WTC11 (cell line): ENCODE data around the gene CRY2. TPM values are rescaled to one million over a fixed set of nuclear protein-coding genes. Genes with fewer than 3 reads are reported as not detected.

Experiments used
- ATAC-seq: fragments of 200-7000 bp; cut with Tn5 transposase; 2 replicates; pipeline ENCODE4 v1.10.0; 2021; ENCODE audit warnings: mild to moderate bottlenecking, moderate library complexity
- CTCF ChIA-PET: fragments of 300-600 bp; sonication (Branson Sonifier 250); formaldehyde crosslinking; loops from one replicate; lab custom pipeline; 2021; ENCODE audit warnings: antibody characterized with exemption; lab: Charles Lee
- POLR2A ChIA-PET: fragments of 350-600 bp; sonication (Branson Sonifier 250); formaldehyde crosslinking; loops from one replicate; lab custom pipeline; 2021; ENCODE audit warnings: antibody characterized with exemption; lab: Charles Lee
- DNase-seq: peaks from one replicate; pipeline ENCODE4 v3.0.0; 2021; ENCODE audit warnings: low spot score
- H3K27ac Mint-ChIP-seq: 2 replicates; pipeline ENCODE4 v1.8.0; 2021; ENCODE audit warnings: mixed read lengths
- H3K27me3 Mint-ChIP-seq: 2 replicates; pipeline ENCODE4 v1.8.0; 2021; ENCODE audit warnings: low read depth, mild to moderate bottlenecking, moderate library complexity, mixed read lengths
- H3K36me3 Mint-ChIP-seq: 2 replicates; pipeline ENCODE4 v1.8.0; 2021; ENCODE audit warnings: mixed read lengths
- H3K4me1 Mint-ChIP-seq: 2 replicates; pipeline ENCODE4 v1.8.0; 2022; ENCODE audit warnings: mixed read lengths
- H3K4me3 Mint-ChIP-seq: 2 replicates; pipeline ENCODE4 v1.8.0; 2021; ENCODE audit warnings: mild to moderate bottlenecking, moderate library complexity, mixed read lengths
- H3K9me3 Mint-ChIP-seq: 2 replicates; pipeline ENCODE4 v1.8.0; 2021; ENCODE audit warnings: mixed read lengths
- ATF2 ChIP-seq: sonication (generic); formaldehyde crosslinking; IDR thresholded peaks from 2 replicates; pipeline ENCODE4 v1.8.1; 2022; ENCODE audit warnings: low read depth, missing genetic modification reagents, borderline replicate concordance
- CBFB ChIP-seq: sonication (generic); formaldehyde crosslinking; IDR thresholded peaks from 2 replicates; pipeline ENCODE4 v1.8.1; 2022; ENCODE audit warnings: mild to moderate bottlenecking, low read depth, missing genetic modification reagents
- ETV6 ChIP-seq: sonication (generic); formaldehyde crosslinking; IDR thresholded peaks from 2 replicates; pipeline ENCODE4 v1.8.1; 2022; ENCODE audit warnings: mild to moderate bottlenecking, missing genetic modification reagents
- FOXP1 ChIP-seq: sonication (generic); formaldehyde crosslinking; IDR thresholded peaks from 2 replicates; pipeline ENCODE4 v1.8.0; 2022; ENCODE audit warnings: missing genetic modification reagents, mild to moderate bottlenecking, moderate library complexity, borderline replicate concordance
- FOXP4 ChIP-seq: sonication (generic); formaldehyde crosslinking; IDR thresholded peaks from 2 replicates; pipeline ENCODE4 v1.8.0; 2022; ENCODE audit warnings: mild to moderate bottlenecking, missing genetic modification reagents
- GABPB1 ChIP-seq: sonication (generic); formaldehyde crosslinking; IDR thresholded peaks from 2 replicates; pipeline ENCODE4 v1.8.1; 2023; ENCODE audit warnings: mild to moderate bottlenecking, missing genetic modification reagents
- GTF2I ChIP-seq: fragments of 250-450 bp; sonication (Bioruptor Pico); conservative IDR thresholded peaks from 2 replicates; pipeline ENCODE4 v1.4.0; 2021; ENCODE audit warnings: mild to moderate bottlenecking
- MAX ChIP-seq: sonication (generic); formaldehyde crosslinking; IDR thresholded peaks from 2 replicates; pipeline ENCODE4 v1.8.0; 2022; ENCODE audit warnings: mild to moderate bottlenecking, missing genetic modification reagents
- NFYB ChIP-seq: sonication (generic); formaldehyde crosslinking; conservative IDR thresholded peaks from 2 replicates; pipeline ENCODE4 v1.8.0; 2022; ENCODE audit warnings: low read depth, missing genetic modification reagents
- TP53 ChIP-seq: sonication (generic); formaldehyde crosslinking; IDR thresholded peaks from 2 replicates; pipeline ENCODE4 v1.8.1; 2023; ENCODE audit warnings: mild to moderate bottlenecking, missing genetic modification reagents
- ZNF396 ChIP-seq: fragments of 250-450 bp; sonication (Bioruptor Pico); IDR thresholded peaks from 2 replicates; pipeline ENCODE4 v1.8.0; 2021; ENCODE audit warnings: mild to moderate bottlenecking, moderate library complexity, borderline replicate concordance
- ZNF512 ChIP-seq: sonication (generic); formaldehyde crosslinking; IDR thresholded peaks from 2 replicates; pipeline ENCODE4 v1.8.1; 2022; ENCODE audit warnings: missing genetic modification reagents, borderline replicate concordance
- ZNF671 ChIP-seq: fragments of 250-450 bp; sonication (Bioruptor Pico); IDR thresholded peaks from 2 replicates; pipeline ENCODE4 v1.8.0; 2021; ENCODE audit warnings: mild to moderate bottlenecking
- total RNA-seq: library from RNA; stranded (reverse); gene quantifications from 3 replicates; pipeline ENCODE4 v1.2.3, GENCODE V29; 2021
- TF ChIP-seq, protein P1 (sequence below): sonication (generic); formaldehyde crosslinking; IDR thresholded peaks from 2 replicates; pipeline ENCODE4 v1.8.0; 2022; ENCODE audit warnings: missing genetic modification reagents
- TF ChIP-seq, protein P2 (sequence below): fragments of 250-450 bp; sonication (Bioruptor Pico); IDR thresholded peaks from 2 replicates; pipeline ENCODE4 v1.9.0; 2021; ENCODE audit warnings: moderate library complexity, mild to moderate bottlenecking, inconsistent platforms, borderline replicate concordance
- TF ChIP-seq, protein P3 (sequence below): sonication (generic); formaldehyde crosslinking; IDR thresholded peaks from 2 replicates; pipeline ENCODE4 v1.8.1; 2023; ENCODE audit warnings: mild to moderate bottlenecking, missing genetic modification reagents, moderate library complexity
- TF ChIP-seq, protein P4 (sequence below): sonication (generic); formaldehyde crosslinking; IDR thresholded peaks from 2 replicates; pipeline ENCODE4 v1.8.0; 2023; ENCODE audit warnings: missing genetic modification reagents
- TF ChIP-seq, protein P5 (sequence below): sonication (generic); formaldehyde crosslinking; IDR thresholded peaks from 2 replicates; pipeline ENCODE4 v1.8.1; 2022; ENCODE audit warnings: mild to moderate bottlenecking, missing genetic modification reagents, moderate library complexity, borderline replicate concordance
- TF ChIP-seq, protein P6 (sequence below): sonication (generic); formaldehyde crosslinking; IDR thresholded peaks from 2 replicates; pipeline ENCODE4 v1.8.1; 2022; ENCODE audit warnings: mild to moderate bottlenecking, moderate library complexity, missing genetic modification reagents

CRY2 gene
- total RNA-seq, 1 experiment from 2014 or later = 18.3 TPM

- TF ChIP-seq ZNF671 (CRISPR knock-in tag) = no peak
- TF ChIP-seq, protein P1, sequence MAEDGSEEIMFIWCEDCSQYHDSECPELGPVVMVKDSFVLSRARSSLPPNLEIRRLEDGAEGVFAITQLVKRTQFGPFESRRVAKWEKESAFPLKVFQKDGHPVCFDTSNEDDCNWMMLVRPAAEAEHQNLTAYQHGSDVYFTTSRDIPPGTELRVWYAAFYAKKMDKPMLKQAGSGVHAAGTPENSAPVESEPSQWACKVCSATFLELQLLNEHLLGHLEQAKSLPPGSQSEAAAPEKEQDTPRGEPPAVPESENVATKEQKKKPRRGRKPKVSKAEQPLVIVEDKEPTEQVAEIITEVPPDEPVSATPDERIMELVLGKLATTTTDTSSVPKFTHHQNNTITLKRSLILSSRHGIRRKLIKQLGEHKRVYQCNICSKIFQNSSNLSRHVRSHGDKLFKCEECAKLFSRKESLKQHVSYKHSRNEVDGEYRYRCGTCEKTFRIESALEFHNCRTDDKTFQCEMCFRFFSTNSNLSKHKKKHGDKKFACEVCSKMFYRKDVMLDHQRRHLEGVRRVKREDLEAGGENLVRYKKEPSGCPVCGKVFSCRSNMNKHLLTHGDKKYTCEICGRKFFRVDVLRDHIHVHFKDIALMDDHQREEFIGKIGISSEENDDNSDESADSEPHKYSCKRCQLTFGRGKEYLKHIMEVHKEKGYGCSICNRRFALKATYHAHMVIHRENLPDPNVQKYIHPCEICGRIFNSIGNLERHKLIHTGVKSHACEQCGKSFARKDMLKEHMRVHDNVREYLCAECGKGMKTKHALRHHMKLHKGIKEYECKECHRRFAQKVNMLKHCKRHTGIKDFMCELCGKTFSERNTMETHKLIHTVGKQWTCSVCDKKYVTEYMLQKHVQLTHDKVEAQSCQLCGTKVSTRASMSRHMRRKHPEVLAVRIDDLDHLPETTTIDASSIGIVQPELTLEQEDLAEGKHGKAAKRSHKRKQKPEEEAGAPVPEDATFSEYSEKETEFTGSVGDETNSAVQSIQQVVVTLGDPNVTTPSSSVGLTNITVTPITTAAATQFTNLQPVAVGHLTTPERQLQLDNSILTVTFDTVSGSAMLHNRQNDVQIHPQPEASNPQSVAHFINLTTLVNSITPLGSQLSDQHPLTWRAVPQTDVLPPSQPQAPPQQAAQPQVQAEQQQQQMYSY (CRISPR knock-in tag) = no peak
- no peak for TF ChIP-seq ZNF396 (CRISPR knock-in tag)
- TF ChIP-seq ATF2 (CRISPR knock-in tag) = no peak
- no peak for TF ChIP-seq TP53 (CRISPR knock-in tag)
- TF ChIP-seq, protein P2, sequence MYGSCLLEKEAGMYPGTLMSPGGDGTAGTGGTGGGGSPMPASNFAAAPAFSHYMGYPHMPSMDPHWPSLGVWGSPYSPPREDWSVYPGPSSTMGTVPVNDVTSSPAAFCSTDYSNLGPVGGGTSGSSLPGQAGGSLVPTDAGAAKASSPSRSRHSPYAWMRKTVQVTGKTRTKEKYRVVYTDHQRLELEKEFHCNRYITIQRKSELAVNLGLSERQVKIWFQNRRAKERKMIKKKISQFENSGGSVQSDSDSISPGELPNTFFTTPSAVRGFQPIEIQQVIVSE (CRISPR knock-in tag) = no peak
- no peak for TF ChIP-seq ETV6 (CRISPR knock-in tag)
- TF ChIP-seq, protein P3, sequence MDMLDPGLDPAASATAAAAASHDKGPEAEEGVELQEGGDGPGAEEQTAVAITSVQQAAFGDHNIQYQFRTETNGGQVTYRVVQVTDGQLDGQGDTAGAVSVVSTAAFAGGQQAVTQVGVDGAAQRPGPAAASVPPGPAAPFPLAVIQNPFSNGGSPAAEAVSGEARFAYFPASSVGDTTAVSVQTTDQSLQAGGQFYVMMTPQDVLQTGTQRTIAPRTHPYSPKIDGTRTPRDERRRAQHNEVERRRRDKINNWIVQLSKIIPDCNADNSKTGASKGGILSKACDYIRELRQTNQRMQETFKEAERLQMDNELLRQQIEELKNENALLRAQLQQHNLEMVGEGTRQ (CRISPR knock-in tag) = no peak
- TF ChIP-seq GTF2I (CRISPR knock-in tag) = no peak
- TF ChIP-seq GABPB1 = no peak
- TF ChIP-seq, protein P4, sequence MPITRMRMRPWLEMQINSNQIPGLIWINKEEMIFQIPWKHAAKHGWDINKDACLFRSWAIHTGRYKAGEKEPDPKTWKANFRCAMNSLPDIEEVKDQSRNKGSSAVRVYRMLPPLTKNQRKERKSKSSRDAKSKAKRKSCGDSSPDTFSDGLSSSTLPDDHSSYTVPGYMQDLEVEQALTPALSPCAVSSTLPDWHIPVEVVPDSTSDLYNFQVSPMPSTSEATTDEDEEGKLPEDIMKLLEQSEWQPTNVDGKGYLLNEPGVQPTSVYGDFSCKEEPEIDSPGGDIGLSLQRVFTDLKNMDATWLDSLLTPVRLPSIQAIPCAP (CRISPR knock-in tag) = no peak
- TF ChIP-seq MAX (CRISPR knock-in tag) = no peak
- TF ChIP-seq FOXP1 (CRISPR knock-in tag) = no peak
- no peak for TF ChIP-seq CBFB
- no peak overlapping the region for H3K4me3 Mint-ChIP-seq
- H3K36me3 Mint-ChIP-seq = 0 out of 2 replicates have a peak, but pooled peaks cover 3% of the 10 kb centered on the region
- H3K27me3 Mint-ChIP-seq = no peaks in the 10 kb centered on the region
- no peak overlapping the region; the same call in 1 of the 2 replicates for H3K27ac Mint-ChIP-seq
- no peak for DNase-seq
- POLR2A ChIA-PET = interaction anchor here (0.7 to 1.3 kb wide), 3 partner anchors 10 to 12 kb away, joined by 3 to 4 read pairs (median 4); partner anchors contain the start of gene PEX16
- H3K4me1 Mint-ChIP-seq = no peaks in the 10 kb centered on the region; the same call in 1 of the 2 replicates
- H3K9me3 Mint-ChIP-seq = no peaks in the 10 kb centered on the region
- CTCF ChIA-PET = no interaction called here
- no peak for ATAC-seq
These were observed 58.9 kb downstream of the CRY2 start for GRCh38 chr11:45906096-45906682.

- TF ChIP-seq, protein P5, sequence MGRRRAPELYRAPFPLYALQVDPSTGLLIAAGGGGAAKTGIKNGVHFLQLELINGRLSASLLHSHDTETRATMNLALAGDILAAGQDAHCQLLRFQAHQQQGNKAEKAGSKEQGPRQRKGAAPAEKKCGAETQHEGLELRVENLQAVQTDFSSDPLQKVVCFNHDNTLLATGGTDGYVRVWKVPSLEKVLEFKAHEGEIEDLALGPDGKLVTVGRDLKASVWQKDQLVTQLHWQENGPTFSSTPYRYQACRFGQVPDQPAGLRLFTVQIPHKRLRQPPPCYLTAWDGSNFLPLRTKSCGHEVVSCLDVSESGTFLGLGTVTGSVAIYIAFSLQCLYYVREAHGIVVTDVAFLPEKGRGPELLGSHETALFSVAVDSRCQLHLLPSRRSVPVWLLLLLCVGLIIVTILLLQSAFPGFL = no peak
- TF ChIP-seq, protein P6, sequence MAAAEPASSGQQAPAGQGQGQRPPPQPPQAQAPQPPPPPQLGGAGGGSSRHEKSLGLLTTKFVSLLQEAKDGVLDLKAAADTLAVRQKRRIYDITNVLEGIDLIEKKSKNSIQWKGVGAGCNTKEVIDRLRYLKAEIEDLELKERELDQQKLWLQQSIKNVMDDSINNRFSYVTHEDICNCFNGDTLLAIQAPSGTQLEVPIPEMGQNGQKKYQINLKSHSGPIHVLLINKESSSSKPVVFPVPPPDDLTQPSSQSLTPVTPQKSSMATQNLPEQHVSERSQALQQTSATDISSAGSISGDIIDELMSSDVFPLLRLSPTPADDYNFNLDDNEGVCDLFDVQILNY (CRISPR knock-in tag) = no peak
- TF ChIP-seq FOXP4 (CRISPR knock-in tag) = no peak
- TF ChIP-seq NFYB = no peak
- no peak for TF ChIP-seq ZNF512 (CRISPR knock-in tag)
- Mint-ChIP-seq H3K9me3 (no peaks in the 10 kb centered on the region), H3K4me1 (no peaks in the 10 kb centered on the region; the same call in 1 of the 2 replicates), H3K36me3 (0 out of 2 replicates have a peak, but pooled peaks cover 3% of the 10 kb centered on the region), H3K4me3 (no peak within 1 kb of the TSS), H3K27me3 (no peaks in the 10 kb centered on the region), H3K27ac (peak within 1 kb of the TSS; percentile 67)
- ATAC-seq (no peak), DNase-seq (no peak)
- CTCF ChIA-PET = no interaction called here
- POLR2A ChIA-PET = interaction anchor here (0.7 to 1.0 kb wide), 2 partner anchors 16 to 42 kb away, joined by 3 to 4 read pairs; no protein-coding TSS in a partner anchor
These were observed 59.8 kb downstream of the CRY2 start, which contains the start of gene FREY1 for GRCh38 chr11:45906965-45907611. Gene FREY1, minus strand, starts transcription at chr11:45907271. Its CDS starts 26 bp downstream, at chr11:45907245.
